GM12878 (cell line): ENCODE data around the gene SNRPA. TPM values are rescaled to one million over a fixed set of nuclear protein-coding genes. Genes with fewer than 3 reads are reported as not detected.

Source experiments
- CEBPZ ChIP-seq: fragments of 150-350 bp; IDR thresholded peaks from 2 replicates; pipeline ENCODE4 v1.6.1; 2016; ENCODE audit warnings: low read depth, low read length
- CREM ChIP-seq: IDR thresholded peaks from 2 replicates; pipeline ENCODE4 v1.6.1; 2014; ENCODE audit warnings: antibody characterized with exemption, low read depth
- GATAD2B ChIP-seq: fragments of 450-650 bp; conservative IDR thresholded peaks from 2 replicates; pipeline ENCODE4 v1.6.1; 2017; ENCODE audit warnings: low read depth, mild to moderate bottlenecking, moderate library complexity
- HCFC1 ChIP-seq: fragments of 150-350 bp; IDR thresholded peaks from 2 replicates; pipeline ENCODE4 v1.6.1; 2014; ENCODE audit warnings: low read length
- KAT2A ChIP-seq: conservative IDR thresholded peaks from 2 replicates; pipeline ENCODE4 v1.6.1; 2011; ENCODE audit warnings: low read depth, low read length; ENCODE audit not compliant: control insufficient read depth
- MEF2B ChIP-seq: fragments of 450-650 bp; IDR thresholded peaks from 2 replicates; pipeline ENCODE4 v1.6.1; 2018; ENCODE audit warnings: mild to moderate bottlenecking, moderate library complexity; ENCODE audit not compliant: partially characterized antibody, poor library complexity, severe bottlenecking
- MLLT1 ChIP-seq: fragments of 450-650 bp; IDR thresholded peaks from 2 replicates; pipeline ENCODE4 v1.6.1; 2016; ENCODE audit warnings: mild to moderate bottlenecking
- NFXL1 ChIP-seq: fragments of 450-650 bp; IDR thresholded peaks from 2 replicates; pipeline ENCODE4 v1.6.1; 2017; ENCODE audit warnings: antibody characterized with exemption, mild to moderate bottlenecking, borderline replicate concordance
- NFYA ChIP-seq: IDR thresholded peaks from 2 replicates; pipeline ENCODE4 v1.6.1; 2011; ENCODE audit warnings: low read depth, mild to moderate bottlenecking, low read length, improper control_type of control experiment, borderline replicate concordance
- NKRF ChIP-seq: fragments of 450-650 bp; conservative IDR thresholded peaks from 2 replicates; pipeline ENCODE4 v1.6.1; 2017; ENCODE audit warnings: mild to moderate bottlenecking, moderate library complexity
- PAX8 ChIP-seq: fragments of 450-650 bp; IDR thresholded peaks from 2 replicates; pipeline ENCODE4 v1.6.1; 2017; ENCODE audit warnings: mild to moderate bottlenecking, moderate library complexity
- POLR2AphosphoS2 ChIP-seq: IDR thresholded peaks from 2 replicates; pipeline ENCODE4 v1.6.1; 2011; ENCODE audit warnings: low read depth, mild to moderate bottlenecking, low read length, improper control_type of control experiment, moderate library complexity
- RCOR1 ChIP-seq: conservative IDR thresholded peaks from 2 replicates; pipeline ENCODE4 v1.6.1; 2012; ENCODE audit warnings: low read depth, low read length, improper control_type of control experiment
- SREBF1 ChIP-seq: IDR thresholded peaks from 2 replicates; pipeline ENCODE4 v1.6.1; 2012; ENCODE audit warnings: mild to moderate bottlenecking, low read length
- SUZ12 ChIP-seq: fragments of 200-600 bp; sonication (generic); IDR thresholded peaks from one replicate; pipeline ENCODE4 v1.6.1; 2018; ENCODE audit warnings: antibody characterized with exemption, mild to moderate bottlenecking; ENCODE audit not compliant: unreplicated experiment
- TCF3 ChIP-seq: IDR thresholded peaks from 2 replicates; pipeline ENCODE4 v1.6.1; 2012; ENCODE audit warnings: low read depth, mild to moderate bottlenecking, low read length, borderline replicate concordance; ENCODE audit not compliant: insufficient read depth
- WRNIP1 ChIP-seq: IDR thresholded peaks from 2 replicates; pipeline ENCODE4 v1.6.1; 2011; ENCODE audit warnings: low read depth, low read length, improper control_type of control experiment, borderline replicate concordance
- ZBTB40 ChIP-seq: fragments of 450-650 bp; IDR thresholded peaks from 2 replicates; pipeline ENCODE4 v1.6.1; 2016; ENCODE audit warnings: mild to moderate bottlenecking, moderate library complexity, borderline replicate concordance
- ZNF24 ChIP-seq: fragments of 450-650 bp; IDR thresholded peaks from 2 replicates; pipeline ENCODE4 v1.6.1; 2017; ENCODE audit warnings: antibody characterized with exemption, mild to moderate bottlenecking
- polyA plus RNA-seq, 11 experiments: library from polyadenylated mRNA; depleted of rRNA in 4 of 11; unstranded in 6 of 11; stranded (reverse) in 5 of 11; fragments of >200 nt; fragmentation: Nextera tagmentation in 4 of 11; fragmentation: Illumina TruSeq in 1 of 11; extraction: Ambion mirVana in 4 of 11; extraction: Trizol in 1 of 11; gene quantifications; 1 replicate in 1 of 11; 2 replicates in 10 of 11; pipeline versions ENCODE4 v1.2.1 to v1.2.3, GENCODE V29; 2011 to 2016; ENCODE audit warnings: inconsistent platforms in 2 of 11, missing spikeins in 2 of 11, low read depth in 1 of 11
- total RNA-seq, 4 experiments: library from RNA; depleted of rRNA in 3 of 4; stranded (reverse); fragments of >200 nt in 3 of 4; fragmentation: Illumina TruSeq in 1 of 4; extraction: Trizol in 1 of 4; gene quantifications; 2 replicates each; pipeline versions ENCODE4 v1.2.1 to v1.2.3, GENCODE V29; 2013 to 2021

SNRPA gene
- total and polyA plus RNA-seq, 10 of the 15 experiments (the other 5 are each of a cell fraction or from before 2014, with no cell fraction given), result 14.8 to 299 (median 202) TPM

- TF ChIP-seq ZBTB40, result no peak
- no peak for TF ChIP-seq WRNIP1
- no peak for TF ChIP-seq HCFC1
- no peak for TF ChIP-seq SREBF1
- peak; percentile 22; the same call in 1 of the 2 replicates for TF ChIP-seq CREM
- no peak for TF ChIP-seq NFYA
- TF ChIP-seq TCF3, result no peak
- TF ChIP-seq CEBPZ, result no peak
- TF ChIP-seq KAT2A, result no peak
- TF ChIP-seq RCOR1, result no peak
- TF ChIP-seq NFXL1, result no peak
- TF ChIP-seq NKRF, result peak; percentile 27; the same call in 1 of the 2 replicates
- no peak; the same call in 1 of the 2 replicates for TF ChIP-seq GATAD2B
- no peak for TF ChIP-seq ZNF24
- no peak; the same call in none of the 2 replicates for TF ChIP-seq POLR2AphosphoS2
- TF ChIP-seq SUZ12, result no peak
- TF ChIP-seq MEF2B, result peak; percentile 25
- no peak; the same call in 1 of the 2 replicates for TF ChIP-seq PAX8
- peak; percentile 84 for TF ChIP-seq MLLT1
These were observed 47.1 kb downstream of the SNRPA start (continued) for GRCh38 chr19:40797963-40798682.
